Hematopoietic multipotent progenitor cell treated with erythropoietin and hydrocortisone succinate and interleukin-3 and kit ligand, for 8 days (in vitro differentiated cells): ENCODE results near the gene RHOBTB1.
A peak's percentile ranks its signal among the peaks of the same experiment; 100 is the strongest.
"Not testable (repeated sequence)": the region's sequence is repeated elsewhere in the genome, so short reads cannot be mapped to it uniquely, and the experiment has no call there.

ENCODE experiments used
- DNase-seq: peaks from one replicate; pipeline ENCODE4 v3.0.0-alpha.2; 2015

RHOBTB1 gene

GRCh38 chr10:60937784-60938654 lies 6.0 kb downstream of the RHOBTB1 start:
- no peak for DNase-seq

DNA sequence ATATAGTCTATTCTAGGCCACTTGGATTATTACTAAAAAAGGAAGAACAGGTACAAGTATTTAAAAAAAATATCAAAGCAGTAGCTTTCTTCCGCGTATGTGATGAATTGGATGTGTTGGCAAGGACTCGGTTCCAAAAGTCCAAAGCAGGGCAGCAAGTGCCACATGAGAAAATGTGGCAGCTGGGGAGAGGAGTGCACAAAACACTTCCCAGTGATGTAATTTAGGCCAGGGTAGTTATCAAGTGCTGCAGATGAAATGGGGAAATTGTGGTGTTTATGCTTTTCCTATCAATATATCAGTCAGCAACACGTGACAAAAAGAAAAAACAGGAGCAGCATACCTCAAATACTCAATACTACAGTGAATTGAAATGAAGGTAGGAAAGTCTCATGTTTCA lies 7.0 kb downstream of the RHOBTB1 start:
- DNase-seq, result no peak

DNA sequence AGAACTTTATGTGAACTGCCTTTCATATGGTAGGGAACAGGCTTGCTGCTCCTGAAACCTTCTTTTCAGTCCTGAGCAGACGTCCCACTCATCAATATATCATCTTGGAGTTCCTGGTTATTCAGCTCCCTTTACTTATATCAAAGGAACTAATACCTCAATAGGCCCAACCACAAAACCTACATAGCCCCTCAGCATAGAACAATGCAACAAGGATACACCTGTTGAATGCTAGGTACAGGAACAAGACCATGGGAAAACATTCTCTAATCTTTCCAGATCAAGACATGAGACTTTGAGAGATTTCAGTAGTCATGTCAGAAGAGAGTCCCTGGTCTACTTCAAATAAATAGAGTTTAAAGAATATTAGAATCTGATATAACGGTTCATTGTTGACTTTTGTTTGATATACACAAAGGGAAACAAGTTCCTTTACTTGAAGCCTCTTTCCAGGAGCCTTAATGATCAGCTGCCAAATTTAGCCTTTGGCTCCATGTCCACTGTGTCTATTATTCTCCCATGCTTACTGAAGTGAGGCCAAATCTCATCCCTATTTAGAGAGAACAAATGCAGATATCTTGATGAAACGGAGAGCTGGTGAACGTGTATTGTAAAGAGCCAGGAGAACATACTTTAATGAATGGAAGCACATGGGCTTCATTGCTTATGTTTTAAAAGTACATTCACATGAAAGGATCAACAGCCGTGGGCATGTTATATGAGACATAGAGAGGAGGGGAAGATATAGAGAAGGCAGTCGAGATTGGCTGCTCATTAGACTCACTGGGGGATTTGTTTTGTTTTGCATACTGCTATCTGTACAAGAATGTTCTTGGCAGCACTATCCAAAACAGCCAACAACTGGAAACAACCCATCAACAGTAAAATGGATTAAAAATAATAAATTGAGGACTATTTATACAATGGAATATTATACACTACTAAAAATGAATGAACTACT lies 9.5 kb downstream of the RHOBTB1 start:
- DNase-seq, result no peak

- no peak for DNase-seq
Measured at GRCh38 chr10:60932756-60933155, 11.2 kb downstream of the RHOBTB1 start.

DNA sequence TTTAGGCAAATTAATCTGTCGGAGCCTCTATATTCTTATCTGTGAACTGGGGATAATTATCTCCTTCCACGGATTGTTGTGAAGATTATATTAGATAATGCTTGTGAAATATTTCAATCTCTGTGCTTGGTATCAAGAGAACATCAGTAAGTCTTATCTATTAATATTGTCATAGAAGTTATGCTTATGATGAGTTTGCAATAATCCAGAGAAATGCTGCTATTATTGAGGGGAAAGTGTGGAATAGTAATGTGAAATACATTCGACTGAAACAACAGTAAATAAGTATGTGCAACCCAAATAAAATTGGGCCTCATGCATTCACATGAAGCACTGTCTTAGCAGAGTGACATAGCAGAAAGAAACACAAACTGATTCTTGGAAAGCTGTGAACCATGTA lies 13.7 kb downstream of the RHOBTB1 start:
- no peak for DNase-seq

DNA sequence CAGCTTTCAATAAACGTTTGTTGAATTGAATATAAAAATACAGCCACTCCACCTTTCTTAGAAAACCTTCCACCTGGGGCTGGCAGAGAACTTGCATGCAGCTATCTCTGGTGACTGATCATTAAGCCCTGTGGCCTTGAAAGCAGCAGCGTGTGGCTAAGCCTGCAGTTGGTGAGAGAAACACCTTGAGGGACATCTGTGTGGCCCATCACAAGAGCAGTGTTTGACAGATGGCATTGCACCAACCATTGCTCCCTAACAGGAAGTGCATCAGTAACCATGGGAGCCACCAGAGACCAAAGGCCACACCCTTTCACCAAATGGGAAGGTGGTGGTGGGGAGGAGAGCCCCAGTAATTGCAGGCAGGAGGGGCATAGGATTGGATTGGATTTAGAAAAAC lies 22.4 kb downstream of the RHOBTB1 start:
- DNase-seq, result no peak

DNA sequence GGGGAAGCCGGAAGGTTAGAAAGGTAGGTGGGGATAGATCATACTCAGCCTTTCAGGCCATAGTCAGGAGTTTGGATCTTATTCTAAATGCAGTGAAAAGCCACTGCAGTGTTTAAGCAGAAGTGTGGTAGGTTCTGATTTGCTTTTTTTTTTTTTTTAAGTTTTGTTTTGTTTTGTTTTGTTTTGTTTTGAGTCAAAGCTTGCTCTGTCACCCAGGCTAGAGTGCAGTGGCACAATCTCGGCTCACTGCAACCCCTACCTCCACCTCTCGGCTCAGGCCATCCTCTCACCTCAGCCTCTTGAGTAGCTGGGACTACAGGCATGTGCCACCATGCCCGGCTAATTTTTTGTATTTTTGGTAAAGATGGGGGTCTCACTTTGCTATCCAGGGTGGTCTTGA lies 23.5 kb downstream of the RHOBTB1 start:
- DNase-seq, result no peak

GRCh38 chr10:60919551-60919950 lies 24.4 kb downstream of the RHOBTB1 start:
- DNase-seq, result no peak

DNA sequence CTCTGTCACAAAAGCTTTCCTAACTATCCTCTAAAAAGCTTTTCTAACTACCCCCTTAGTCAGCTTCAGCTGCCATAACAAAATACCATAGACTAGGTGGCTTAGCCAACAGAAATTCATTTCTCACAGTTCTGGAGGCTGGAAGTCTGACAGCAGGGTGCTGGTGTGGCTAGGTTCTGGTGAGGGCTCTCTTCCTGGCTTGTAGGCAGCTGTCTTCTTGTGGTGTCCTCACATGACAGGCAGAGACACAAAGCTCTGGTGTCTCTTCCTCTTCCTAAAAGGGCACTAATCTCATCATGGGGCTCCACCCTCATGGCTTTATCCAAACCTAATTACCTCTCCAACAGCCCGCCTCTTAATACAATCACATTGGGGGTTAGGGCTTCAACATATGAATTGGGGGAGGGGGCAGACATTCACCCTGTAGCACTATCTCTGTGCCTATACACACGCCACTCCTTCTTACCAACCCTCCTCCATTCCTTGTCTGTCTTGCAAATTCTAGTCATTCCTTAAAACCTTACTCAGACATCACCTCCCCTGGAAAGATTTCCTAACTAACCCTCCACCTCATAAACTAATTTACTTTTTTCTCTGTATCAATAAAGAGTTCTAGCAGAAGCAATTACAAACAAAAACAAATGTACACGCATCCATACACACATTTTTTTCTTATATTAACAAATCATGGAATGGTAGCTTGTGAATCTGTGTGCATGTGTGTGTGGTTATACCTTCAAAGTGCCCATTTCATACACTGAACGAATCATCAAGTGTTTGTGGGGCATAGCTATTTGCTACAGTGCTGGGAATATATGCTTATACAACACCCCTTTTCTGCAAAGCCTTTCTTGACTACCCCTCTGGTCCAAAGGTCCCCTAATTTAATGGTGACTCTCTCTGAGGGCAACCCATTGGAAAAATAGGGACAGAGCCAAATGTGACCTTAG lies 26.4 kb downstream of the RHOBTB1 start:
- no peak for DNase-seq

DNA sequence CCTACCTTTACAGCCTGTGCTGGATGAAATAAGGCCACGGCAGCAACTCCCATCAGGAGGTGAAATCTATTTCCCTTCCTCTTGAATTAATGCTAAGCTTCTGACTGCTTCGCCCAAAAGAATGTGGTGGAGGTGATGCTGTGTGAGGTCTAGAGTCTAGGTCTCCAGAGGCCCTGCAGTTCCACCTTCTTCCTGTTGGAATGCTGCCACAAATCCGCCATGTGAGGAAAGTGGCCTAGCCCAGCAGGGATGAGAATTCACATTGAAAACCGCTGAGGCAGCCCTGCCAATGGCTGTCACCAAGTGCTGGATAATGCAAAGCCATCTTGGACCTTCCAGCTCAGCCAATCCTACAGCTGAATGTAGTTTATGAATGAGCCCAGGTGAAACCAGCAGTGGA lies 28.0 kb downstream of the RHOBTB1 start:
- no peak for DNase-seq

DNA sequence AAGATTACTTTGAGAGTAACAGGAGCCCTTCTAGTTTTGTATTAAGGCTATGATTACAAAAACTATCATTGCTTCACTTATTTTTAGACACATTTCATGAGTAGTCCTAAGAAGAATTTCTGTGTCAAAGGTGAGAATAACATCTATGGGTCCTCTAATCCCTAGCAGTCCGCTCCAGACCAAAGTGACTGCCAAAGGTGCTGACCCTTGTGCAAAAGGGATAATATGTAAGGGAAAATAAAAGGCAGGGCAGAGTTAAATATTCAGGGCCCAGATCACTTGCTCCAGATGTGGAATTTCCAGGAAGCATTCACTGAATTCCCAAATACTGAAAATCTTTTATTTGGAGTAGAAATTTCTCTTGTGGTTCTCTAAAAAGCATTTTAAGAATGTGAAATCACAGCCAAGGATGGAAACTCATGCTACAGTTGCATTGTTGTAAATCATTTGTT lies 29.3 kb downstream of the RHOBTB1 start:
- DNase-seq, result no peak

DNA sequence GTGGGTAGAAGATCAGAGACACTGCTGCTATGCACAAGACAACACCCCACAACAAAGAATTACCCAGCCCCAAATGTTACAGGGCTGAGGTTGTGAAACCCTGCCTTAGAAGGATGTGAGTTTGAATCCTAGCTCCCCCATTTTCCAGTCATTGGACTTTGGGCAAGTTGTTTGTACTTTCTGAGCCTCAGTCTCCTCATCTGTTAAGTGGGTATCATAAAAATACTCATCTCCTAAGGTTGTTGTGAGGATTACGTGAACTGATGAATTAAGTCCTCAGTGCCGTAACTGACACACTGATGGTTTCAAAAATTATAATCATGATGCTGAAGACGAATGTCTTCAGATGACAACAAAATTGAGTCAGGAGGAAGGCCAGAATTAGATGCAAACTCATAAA lies 30.3 kb downstream of the RHOBTB1 start:
- no peak for DNase-seq

GRCh38 chr10:60913071-60913470 lies 30.9 kb downstream of the RHOBTB1 start:
- no peak for DNase-seq

- no peak for DNase-seq
Measured at GRCh38 chr10:60911715-60912114, 32.3 kb downstream of the RHOBTB1 start.

DNA sequence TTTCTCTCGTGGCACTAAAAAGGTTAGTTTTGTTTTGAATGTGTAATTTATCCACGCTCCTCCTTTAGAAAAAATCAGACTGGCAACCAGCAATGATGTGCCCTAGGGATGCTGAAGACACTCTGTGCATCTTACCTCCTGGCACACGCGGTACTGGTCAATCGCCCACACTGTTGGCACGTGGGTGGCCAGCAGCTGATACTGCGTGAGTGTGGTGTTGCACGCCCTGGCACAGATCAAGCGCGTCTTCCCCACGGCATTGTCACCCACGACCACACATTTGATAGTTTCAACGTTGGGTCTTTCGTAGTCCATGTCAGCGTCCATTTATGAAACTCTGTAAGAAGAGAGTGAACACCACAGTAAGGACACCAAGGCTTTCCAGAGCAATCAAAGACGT lies 32.8 kb downstream of the RHOBTB1 start:
- DNase-seq, result no peak

DNA sequence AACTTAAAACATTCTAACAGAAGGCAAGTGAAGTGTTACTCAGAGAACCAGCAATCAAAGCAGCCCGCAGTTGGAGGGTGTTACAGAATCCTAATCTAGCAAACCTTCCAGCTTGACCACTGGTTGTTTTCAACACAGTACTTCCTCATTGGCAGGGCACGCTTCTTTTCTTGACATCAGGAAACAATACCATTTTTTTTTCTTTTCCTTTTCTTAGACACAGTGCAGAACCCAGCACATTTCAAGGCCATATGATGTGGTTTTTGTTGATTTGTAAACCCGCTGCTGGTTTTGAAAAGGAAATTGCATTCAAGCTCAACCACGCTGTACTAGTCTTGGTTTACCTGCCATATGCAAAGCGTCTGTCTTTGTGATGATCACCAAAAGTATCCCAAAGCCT lies 33.4 kb downstream of the RHOBTB1 start:
- DNase-seq, result peak; percentile 2

DNA sequence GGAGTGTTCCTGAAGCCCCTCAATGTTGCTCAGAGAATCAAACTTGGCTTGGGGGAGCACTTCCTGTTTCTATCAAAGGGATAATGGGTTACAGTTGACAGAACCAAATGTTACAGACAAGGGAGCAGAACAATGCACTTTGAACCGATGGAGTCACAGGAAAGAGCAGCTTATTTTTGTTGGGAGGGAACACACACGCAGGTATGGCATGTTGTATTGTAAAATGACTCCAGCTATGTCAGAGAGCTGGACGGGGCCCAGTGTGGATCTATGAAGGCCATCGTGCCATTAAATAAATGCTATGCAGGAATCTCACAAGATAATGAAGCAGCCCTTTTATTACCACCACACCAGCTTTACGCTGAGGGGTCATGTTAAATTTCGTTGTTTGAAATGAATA lies 35.1 kb downstream of the RHOBTB1 start:
- DNase-seq, result no peak

DNA sequence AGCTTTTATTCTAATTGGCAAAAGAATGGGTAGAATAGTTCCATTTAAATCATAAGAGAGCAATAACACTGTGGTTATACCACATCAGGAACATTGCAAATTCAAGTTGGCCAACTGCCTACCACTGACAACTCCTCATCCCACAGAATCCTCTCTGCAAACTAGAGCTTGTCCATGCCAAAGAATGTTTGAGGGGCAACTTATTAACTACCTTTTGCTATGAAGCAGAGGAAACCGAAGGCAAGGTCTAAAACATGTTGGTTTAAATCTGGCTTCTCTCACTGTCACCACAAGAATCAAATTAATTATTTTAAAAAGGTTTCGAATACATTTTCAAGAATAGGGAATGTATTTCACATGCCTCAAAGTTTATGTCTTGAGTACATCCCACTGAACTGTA lies 36.0 kb downstream of the RHOBTB1 start:
- no peak for DNase-seq

DNA sequence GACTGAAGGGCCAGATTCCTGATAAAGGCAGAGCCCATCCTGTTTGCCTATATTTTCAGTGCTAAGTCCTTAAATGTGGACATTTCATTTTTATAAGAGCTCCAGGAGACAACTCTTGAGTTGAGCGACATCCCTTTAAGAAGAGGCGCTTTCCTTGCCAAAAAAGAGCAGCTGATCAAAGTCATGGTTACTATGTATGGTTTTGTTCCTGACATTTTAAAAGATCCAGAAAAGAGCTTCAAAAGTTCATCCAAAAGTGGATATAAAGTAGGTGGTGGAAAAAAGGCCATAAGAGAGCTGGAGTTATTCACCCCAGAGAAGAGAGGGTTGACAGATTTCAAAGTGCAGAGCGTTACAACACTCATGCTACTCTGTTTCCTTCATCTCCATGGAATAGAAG lies 36.7 kb downstream of the RHOBTB1 start:
- no peak for DNase-seq

- not testable (repeated sequence) for DNase-seq
Measured at GRCh38 chr10:60906825-60907224, 37.2 kb downstream of the RHOBTB1 start.

DNA sequence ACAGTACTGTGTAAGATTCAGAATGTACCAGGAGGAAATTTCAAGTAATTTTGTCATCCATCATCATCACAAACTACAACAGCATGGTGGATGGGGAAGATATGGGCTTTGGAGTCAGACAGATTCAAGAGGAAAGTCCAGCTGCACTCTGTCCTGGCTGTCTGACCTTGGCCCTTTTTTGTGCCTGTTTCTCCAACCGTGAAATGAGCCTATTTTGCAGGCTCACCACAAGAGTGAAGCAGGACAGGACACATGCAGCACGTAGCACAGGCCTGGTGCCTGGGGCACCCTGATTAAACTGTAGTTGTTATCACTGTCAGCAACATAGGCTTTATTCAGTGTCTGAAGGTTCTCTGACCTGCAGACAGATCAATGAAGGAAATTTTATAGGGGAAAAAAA lies 37.6 kb downstream of the RHOBTB1 start:
- DNase-seq, result no peak

DNA sequence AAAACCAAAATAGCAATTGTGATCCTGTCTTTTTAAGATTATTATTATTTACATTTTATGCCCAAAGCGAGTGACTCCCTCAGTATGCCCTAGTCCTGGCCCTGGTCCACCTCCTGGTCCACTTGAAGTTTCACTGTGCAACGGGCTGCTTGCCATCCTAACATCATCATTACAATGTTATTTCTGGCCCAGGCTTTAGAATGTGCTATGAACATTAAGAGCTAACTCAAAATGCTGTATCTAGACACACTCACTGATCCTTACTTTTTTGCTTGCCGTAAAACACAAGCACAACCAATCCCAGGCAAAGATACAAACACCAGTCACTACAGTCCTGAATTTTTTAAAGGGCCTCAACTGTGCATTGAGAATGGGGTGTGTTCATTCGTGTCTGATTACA lies 38.4 kb downstream of the RHOBTB1 start:
- no peak for DNase-seq

GRCh38 chr10:60903096-60903495 lies 40.9 kb downstream of the RHOBTB1 start:
- DNase-seq, result no peak
